Stimulated activated memory B cell treated with anti-CD40 and anti-IgM and Interleukin-4, amounts not matched to agents 10 μg/mL and 1 μg/mL and 100 μg/mL, for 72 hours (primary cell): Measurements from ENCODE around the gene INTS1.

Experiments used
- ATAC-seq: fragments of 150-1000 bp; cut with Tn5 transposase; 2 replicates; pipeline ENCODE4 v1.10.0; 2021
- H3K27ac Mint-ChIP-seq: one replicate; pipeline ENCODE4 v1.8.0; 2022; ENCODE audit warnings: mild to moderate bottlenecking, mixed read lengths
- H3K27me3 Mint-ChIP-seq: one replicate; pipeline ENCODE4 v1.8.0; 2022; ENCODE audit warnings: mixed read lengths
- H3K36me3 Mint-ChIP-seq: one replicate; pipeline ENCODE4 v1.8.0; 2022; ENCODE audit warnings: mixed read lengths
- H3K4me1 Mint-ChIP-seq: one replicate; pipeline ENCODE4 v1.8.0; 2022; ENCODE audit warnings: mixed read lengths
- H3K4me3 Mint-ChIP-seq: one replicate; pipeline ENCODE4 v1.8.0; 2022; ENCODE audit warnings: mild to moderate bottlenecking, moderate library complexity, mixed read lengths
- H3K9me3 Mint-ChIP-seq: one replicate; pipeline ENCODE4 v1.8.0; 2022; ENCODE audit warnings: mixed read lengths

INTS1 gene

DNA sequence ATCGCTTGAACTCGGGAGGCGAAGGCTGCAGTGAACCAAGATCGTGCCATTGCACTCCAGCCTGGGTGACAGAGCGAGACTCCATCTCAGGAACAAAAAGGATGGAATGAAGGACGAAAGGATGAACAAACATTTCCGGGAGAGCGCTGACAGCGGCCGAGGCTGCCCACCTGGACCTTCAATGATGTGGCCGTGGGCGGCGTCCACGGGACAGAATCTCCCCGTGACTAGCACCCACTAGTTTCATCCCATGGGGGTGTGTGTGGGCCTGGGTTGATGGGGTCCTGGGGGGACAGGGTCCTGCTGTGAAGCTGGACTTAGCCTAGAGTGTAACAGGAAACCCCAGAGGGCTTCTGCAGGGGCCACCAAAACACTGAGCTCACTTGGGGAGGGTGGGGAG is 77.7 kb downstream of the INTS1 start:
- no peak overlapping the region for H3K4me3 Mint-ChIP-seq
- peaks cover 7% of the 10 kb centered on the region for H3K9me3 Mint-ChIP-seq
- H3K27me3 Mint-ChIP-seq, result peaks cover 70% of the 10 kb centered on the region

GRCh38 chr7:1425292-1426136 is 78.7 kb downstream of the INTS1 start:
- peaks cover 7% of the 10 kb centered on the region for H3K9me3 Mint-ChIP-seq
- ATAC-seq, result no peak
- no peaks in the 10 kb centered on the region for H3K36me3 Mint-ChIP-seq
- H3K27ac Mint-ChIP-seq, result no peak overlapping the region
- H3K27me3 Mint-ChIP-seq, result peaks cover 68% of the 10 kb centered on the region
- H3K4me1 Mint-ChIP-seq, result no peaks in the 10 kb centered on the region
- no peak overlapping the region for H3K4me3 Mint-ChIP-seq

More for the DNA sequence above, 77.7 kb downstream of the INTS1 start:
- no peak for ATAC-seq
- no peak overlapping the region for H3K27ac Mint-ChIP-seq
- H3K36me3 Mint-ChIP-seq, result no peaks in the 10 kb centered on the region
- H3K4me1 Mint-ChIP-seq, result no peaks in the 10 kb centered on the region

DNA sequence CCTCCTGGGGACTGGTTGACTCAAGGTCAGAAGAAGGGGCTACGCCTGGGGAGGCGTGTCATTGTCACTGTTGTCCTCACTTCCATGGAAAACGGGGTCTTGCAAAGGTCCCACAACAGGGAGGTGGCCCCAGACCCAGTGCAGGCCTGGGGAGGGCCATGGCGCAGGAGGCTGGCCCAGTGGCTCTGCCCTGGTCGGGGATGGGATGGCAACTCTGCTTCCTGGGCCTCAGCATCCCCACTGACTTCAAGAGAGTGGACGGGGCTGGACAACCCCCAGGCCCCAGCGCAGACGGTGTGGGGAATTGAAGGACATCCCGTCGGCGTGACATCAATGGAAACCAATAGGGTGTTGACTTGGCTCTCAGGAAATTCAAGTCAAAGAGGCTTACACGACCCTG is 80.1 kb downstream of the INTS1 start:
- peaks cover 76% of the 10 kb centered on the region for H3K27me3 Mint-ChIP-seq
- ATAC-seq, result no peak
- H3K9me3 Mint-ChIP-seq, result peaks cover 7% of the 10 kb centered on the region
- H3K4me3 Mint-ChIP-seq, result no peak overlapping the region
- H3K4me1 Mint-ChIP-seq, result no peaks in the 10 kb centered on the region
- H3K27ac Mint-ChIP-seq, result no peak overlapping the region
- H3K36me3 Mint-ChIP-seq, result no peaks in the 10 kb centered on the region

DNA sequence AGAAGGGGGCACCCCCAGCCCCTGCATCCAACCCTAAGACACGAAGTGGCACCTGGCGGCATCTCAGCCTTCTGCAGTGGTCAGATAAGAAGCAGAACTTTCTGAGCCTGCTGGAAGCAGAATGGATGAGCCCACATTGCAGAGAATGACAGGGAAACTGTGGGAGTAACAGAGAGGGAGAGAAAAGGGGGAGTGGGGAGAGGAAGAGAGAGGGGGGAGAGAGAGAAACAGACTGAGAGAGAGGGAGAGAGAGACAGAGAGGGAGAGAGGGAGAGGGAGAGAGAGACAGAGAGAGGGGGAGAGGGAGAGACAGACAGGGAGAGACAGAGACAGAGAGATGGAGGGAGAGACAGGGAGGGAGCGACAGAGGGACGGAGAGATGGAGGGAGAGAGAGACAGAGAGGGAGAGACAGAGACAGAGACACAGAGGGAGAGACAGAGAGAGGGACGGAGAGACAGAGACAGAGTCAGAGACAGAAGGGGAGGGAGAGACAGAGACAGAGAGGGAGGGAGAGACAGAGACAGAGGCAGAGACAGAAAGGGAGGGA is 80.9 kb downstream of the INTS1 start:
- no peak overlapping the region for H3K27ac Mint-ChIP-seq
- peaks cover 3% of the 10 kb centered on the region for H3K4me1 Mint-ChIP-seq
- H3K36me3 Mint-ChIP-seq, result no peaks in the 10 kb centered on the region
- peaks cover 8% of the 10 kb centered on the region for H3K9me3 Mint-ChIP-seq
- peaks cover 76% of the 10 kb centered on the region for H3K27me3 Mint-ChIP-seq
- H3K4me3 Mint-ChIP-seq, result no peak overlapping the region
- ATAC-seq, result no peak

- Mint-ChIP-seq H3K27ac (no peak overlapping the region), H3K4me3 (no peak overlapping the region), H3K9me3 (peaks cover 11% of the 10 kb centered on the region), H3K36me3 (no peaks in the 10 kb centered on the region), H3K27me3 (peaks cover 75% of the 10 kb centered on the region), H3K4me1 (peaks cover 10% of the 10 kb centered on the region)
- no peak for ATAC-seq
Observed at GRCh38 chr7:1422512-1423263, 81.5 kb downstream of the INTS1 start.

- Mint-ChIP-seq H3K27me3 (peaks cover 72% of the 10 kb centered on the region), H3K4me1 (peaks cover 17% of the 10 kb centered on the region), H3K27ac (no peak overlapping the region), H3K36me3 (no peaks in the 10 kb centered on the region), H3K9me3 (peaks cover 11% of the 10 kb centered on the region), H3K4me3 (no peak overlapping the region)
- no peak for ATAC-seq
Observed at GRCh38 chr7:1421946-1422345, 82.2 kb downstream of the INTS1 start.

- H3K4me1 Mint-ChIP-seq, result peaks cover 19% of the 10 kb centered on the region
- no peak for ATAC-seq
- no peak overlapping the region for H3K4me3 Mint-ChIP-seq
- H3K27ac Mint-ChIP-seq, result no peak overlapping the region
- H3K27me3 Mint-ChIP-seq, result peaks cover 68% of the 10 kb centered on the region
- H3K36me3 Mint-ChIP-seq, result no peaks in the 10 kb centered on the region
- peaks cover 12% of the 10 kb centered on the region for H3K9me3 Mint-ChIP-seq
Observed at GRCh38 chr7:1421020-1421790, 83.0 kb downstream of the INTS1 start.
